HG02852 (cell line): ENCODE data around the gene DSCAM.

Experiments used
- ATAC-seq: cut with Tn5 transposase; IDR thresholded peaks from one replicate; pipeline ENCODE4 v1.9.1; 2021; ENCODE audit warnings: mild to moderate bottlenecking, moderate library complexity; ENCODE audit not compliant: unreplicated experiment

The DSCAM gene

DNA sequence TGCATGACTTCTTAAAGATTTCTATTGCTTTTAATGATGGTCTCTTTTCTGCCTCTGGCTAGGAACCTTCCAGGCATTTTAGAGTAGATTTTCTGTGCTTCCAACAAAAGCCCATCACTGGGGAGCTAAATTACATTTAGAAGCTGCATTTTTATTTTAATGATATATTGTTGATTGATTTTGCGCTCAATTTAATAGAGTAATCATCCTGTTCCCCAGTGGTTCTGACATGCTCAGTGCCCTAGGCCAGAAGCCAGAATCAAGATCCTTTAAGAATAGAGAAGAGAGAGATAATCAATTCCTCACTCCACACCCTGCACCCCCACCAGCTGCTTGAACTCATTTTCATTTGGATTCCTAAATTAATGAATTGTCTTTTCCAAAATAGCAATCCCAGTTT lies 881.9 kb downstream of the DSCAM start:
- ATAC-seq, result no peak

DNA sequence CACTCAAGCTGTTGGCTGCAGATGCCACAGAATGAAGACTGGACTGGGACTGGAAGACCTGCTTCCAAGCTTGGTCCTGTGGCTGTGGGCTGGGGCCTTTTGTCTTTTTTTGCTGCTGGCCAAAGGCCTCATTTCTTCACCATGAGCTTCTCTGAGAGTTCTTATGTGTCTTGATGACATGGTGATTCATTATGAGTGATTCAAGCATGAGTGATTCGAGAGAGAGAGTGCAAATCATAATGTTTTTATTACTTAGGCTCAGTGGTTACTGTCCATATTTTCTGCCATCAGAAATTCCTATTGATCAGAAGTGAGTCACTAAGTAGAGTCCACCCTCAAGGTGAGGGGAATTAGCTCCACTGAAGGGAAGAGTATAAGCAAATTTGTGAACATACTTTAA lies 885.7 kb downstream of the DSCAM start:
- no peak for ATAC-seq
